ENCODE measurements around the gene SPTBN1.

GRCh38 chr2:54624591-54625071 lies 168.5 kb downstream of the SPTBN1 start:
- TF ChIP-seq ARNT (IDR thresholded peaks at IDR 0.05) (no peak), TARDBP (IDR thresholded peaks at IDR 0.05) (no peak), PKNOX1 (IDR thresholded peaks at IDR 0.05) (no peak), FOXA1 (IDR thresholded peaks at IDR 0.05) (no peak), LEF1 (IDR thresholded peaks at IDR 0.05; ENCODE audit: borderline replicate concordance) (no peak), SP1 (IDR thresholded peaks at IDR 0.05) (no peak)

All from HEK293T (cell line).